GM10266 (cell line): ENCODE data around the gene ABCG1.

ENCODE experiments used
- DNase-seq: peaks from one replicate; pipeline ENCODE4 v3.0.0; 2012; ENCODE audit errors: extremely low spot score
- TF ChIP-seq, protein P1 (sequence below): IDR thresholded peaks from 2 replicates; pipeline ENCODE4 v1.5.1; 2012; ENCODE audit warnings: mild to moderate bottlenecking, low read depth; ENCODE audit not compliant: control insufficient read depth, insufficient read depth; ENCODE audit errors: missing control alignments

The ABCG1 gene

GRCh38 chr21:42313501-42313969 is 94.6 kb downstream of the ABCG1 start:
- TF ChIP-seq, protein P1, sequence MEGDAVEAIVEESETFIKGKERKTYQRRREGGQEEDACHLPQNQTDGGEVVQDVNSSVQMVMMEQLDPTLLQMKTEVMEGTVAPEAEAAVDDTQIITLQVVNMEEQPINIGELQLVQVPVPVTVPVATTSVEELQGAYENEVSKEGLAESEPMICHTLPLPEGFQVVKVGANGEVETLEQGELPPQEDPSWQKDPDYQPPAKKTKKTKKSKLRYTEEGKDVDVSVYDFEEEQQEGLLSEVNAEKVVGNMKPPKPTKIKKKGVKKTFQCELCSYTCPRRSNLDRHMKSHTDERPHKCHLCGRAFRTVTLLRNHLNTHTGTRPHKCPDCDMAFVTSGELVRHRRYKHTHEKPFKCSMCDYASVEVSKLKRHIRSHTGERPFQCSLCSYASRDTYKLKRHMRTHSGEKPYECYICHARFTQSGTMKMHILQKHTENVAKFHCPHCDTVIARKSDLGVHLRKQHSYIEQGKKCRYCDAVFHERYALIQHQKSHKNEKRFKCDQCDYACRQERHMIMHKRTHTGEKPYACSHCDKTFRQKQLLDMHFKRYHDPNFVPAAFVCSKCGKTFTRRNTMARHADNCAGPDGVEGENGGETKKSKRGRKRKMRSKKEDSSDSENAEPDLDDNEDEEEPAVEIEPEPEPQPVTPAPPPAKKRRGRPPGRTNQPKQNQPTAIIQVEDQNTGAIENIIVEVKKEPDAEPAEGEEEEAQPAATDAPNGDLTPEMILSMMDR, result no peak
- no peak for DNase-seq

DNA sequence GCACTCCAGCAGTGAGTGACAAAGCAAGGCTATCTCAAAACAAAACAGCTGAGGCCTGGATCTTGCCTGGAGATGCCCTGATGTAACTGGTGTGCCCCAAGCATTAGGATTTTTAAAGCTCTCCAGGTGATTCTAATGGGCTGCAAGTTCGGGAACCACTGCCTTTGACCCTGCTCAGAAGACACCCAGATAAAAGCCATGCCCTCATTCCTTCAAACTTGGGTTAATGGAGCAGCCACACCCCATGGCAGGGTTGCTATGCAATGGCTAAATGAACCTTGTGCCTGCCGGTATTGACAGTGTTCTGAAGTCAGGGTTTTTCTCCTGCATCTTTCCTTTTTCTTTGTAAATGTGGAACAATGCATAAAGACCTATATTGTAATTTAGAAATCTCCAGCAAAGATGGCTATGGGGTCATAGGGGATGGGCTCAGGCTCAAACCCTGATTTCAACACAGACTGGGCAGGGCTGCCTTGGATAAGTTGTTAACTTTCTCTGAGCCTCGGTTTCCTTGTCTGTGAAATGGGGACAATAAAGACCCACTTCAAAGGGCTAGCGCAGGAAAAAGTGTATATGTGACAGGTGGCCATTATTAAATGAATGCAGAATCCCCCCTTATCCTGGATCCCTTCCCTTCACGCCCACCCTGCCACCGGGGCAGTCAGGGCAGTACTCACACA is 95.8 kb downstream of the ABCG1 start:
- TF ChIP-seq, protein P1, result no peak
- DNase-seq, result no peak

DNA sequence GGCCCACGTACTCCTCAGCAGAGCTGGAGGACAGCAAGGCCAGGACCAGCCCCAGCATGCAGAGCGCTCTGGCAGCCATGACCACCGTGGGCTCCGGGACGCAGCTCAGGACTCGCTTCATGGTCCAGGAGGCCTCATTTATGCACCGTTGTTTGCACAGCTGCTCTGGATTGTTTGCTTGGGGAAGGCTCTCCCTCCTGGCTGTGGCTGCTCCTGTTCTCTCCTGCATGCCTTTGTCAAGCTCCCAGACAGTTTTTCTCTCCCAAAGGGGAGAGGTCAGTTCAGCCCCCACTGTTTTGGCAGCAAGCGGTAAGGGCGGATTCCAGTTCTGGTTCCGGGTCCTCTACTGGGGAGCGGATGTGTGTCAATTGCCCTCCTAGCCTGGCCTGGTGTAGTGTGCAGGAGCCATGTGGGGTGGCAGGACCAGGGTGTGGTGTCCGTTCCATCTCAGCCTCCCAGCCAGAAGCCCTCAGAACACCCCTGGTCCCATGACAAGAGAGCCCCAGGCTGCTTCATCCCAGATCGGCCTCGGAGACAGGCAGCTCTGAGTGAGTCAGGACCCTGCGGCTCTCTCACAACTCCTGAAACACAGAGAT is 96.5 kb downstream of the ABCG1 start, which contains the start of gene TFF3:
TFF3 (minus strand) TSS at position 114 of the 596 bp plus-strand sequence; CDS start at position 79, 35 bp downstream.
- TF ChIP-seq, protein P1, result no peak

GRCh38 chr21:42316891-42317290 is 98.0 kb downstream of the ABCG1 start:
- no peak for DNase-seq
- TF ChIP-seq, protein P1, result no peak

More for the DNA sequence above, 96.5 kb downstream of the ABCG1 start, which contains the start of gene TFF3:
- no peak for DNase-seq

- no peak for DNase-seq
- TF ChIP-seq, protein P1, result no peak
Observed at GRCh38 chr21:42317341-42317741, 98.4 kb downstream of the ABCG1 start.

DNA sequence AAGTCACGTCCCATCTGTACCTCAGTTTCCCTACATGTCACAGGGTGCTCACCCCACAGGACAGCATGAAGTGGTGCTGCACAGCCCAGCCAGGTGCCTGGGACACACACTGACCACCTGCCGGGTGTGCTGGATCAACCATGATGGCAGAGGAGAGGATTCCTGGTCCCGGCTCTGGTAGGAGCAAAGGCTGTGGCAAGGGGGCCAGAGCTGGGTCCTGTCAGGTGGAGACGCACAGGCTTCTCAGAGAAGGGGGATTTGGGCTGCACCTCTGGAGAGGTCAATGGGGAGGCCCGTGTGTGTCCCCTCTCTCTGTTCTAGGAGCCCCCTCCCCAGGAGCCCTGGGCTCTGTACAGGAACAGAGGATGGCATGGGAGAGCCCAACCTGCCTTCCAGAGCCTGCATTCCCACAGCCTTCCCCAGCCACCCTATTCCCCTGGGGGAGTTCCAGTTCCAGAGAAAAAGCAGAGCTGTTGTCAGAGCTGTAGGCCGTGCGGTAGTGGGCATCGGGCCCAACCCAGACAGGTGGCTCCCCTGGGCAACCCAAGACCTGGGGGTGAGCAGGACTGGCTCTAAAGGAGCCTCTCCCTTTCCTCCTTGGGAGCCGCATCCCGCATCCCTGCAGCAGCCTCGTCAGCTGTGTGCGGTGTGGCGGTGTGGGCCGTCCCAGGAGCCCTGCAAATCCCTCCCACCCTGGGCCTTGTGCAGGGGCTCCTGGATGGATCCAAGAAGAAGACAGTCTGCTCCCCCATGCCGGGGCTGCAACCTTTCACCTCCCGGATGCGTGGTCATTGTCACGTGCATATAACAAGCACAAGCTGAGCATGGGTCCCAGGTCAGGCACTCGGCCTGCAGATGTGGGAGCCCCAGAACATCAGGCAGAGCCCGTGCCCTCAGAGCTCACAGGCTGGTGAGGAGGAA is 99.1 kb downstream of the ABCG1 start:
- TF ChIP-seq, protein P1, result no peak
- no peak for DNase-seq

DNA sequence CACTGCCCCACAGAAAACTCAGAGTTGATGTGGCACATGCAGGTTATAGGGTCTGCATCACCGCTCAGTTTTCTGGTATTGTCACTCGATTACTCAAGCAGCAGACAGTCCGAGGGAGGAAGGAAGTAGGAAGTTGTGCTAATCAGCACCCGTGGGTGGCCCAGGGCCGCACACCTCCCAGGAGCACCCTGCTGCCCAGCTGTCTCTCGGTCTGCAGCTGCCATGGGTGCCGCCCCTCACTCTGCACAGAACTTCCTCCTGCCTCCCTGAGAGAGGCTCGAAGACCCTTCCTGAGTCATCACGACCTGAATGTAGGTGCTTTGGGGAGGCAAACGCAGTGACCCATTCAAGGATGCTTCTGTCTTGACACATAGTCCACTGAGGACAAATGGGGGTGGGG is 100.4 kb downstream of the ABCG1 start:
- no peak for DNase-seq

More for the DNA sequence above, 100.4 kb downstream of the ABCG1 start:
- TF ChIP-seq, protein P1, result no peak
